Activated T-cell treated with anti-CD3 and anti-CD28 coated beads for 48 hours (primary cell): ENCODE results near the gene ADSS1.

ENCODE experiments used
- DNase-seq: peaks from one replicate; pipeline ENCODE4 v3.0.0-alpha.2; 2020; ENCODE audit warnings: low read depth

Gene ADSS1

GRCh38 chr14:104796687-104797081, 72.7 kb downstream of the ADSS1 start:
- DNase-seq: no peak
